ENCODE data around the gene HAUS3. TPM values are rescaled to one million over a fixed set of nuclear protein-coding genes. Genes with fewer than 3 reads are reported as not detected.

The HAUS3 gene
- total and polyA plus RNA-seq, 2 experiments from 2014 or later: 21.4 to 36.0 TPM

DNA sequence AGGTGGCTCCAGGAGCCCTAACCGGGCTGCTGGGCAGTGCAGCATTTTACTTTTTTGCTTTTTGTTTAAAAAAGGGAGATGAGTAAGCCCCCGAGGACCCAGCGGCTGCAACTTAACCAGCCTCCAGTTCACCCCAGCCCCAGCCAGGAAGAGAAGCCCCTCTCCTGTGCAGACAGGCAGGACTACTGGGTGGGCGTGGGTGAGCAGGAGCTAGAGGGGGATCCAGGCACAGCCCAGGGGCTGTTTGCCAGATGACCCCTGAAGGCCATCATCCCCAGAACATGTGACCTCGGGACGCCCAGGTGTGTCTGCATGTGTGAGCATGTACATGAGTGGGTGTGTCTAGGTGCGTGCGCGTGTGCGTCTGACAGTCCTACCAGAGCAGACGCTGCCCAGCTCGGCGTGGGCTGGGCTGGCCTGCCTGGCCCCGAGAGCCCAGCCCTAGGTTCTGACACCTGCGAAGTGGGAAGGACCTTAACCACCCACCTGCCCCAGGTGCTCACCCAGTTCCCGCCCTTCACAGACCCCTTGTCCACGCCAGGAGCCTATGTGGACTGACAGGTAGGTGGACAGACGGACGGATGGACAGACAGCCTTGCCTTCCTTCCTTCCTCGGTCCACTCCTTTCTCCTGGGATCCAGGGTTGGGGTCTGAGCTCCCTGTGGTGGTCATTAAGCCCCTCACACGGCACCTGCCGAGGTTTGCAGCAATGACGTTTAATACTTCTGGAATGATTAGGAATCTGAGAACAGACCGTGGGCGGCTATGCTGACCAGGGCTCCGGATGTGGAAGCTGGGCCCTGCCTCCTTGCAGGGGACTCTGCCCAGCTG, 7.8 kb upstream of the HAUS3 start:
- no peak overlapping the region for H3K4me3 ChIP-seq
- H3K79me2 ChIP-seq (replicated peaks; ENCODE audit: insufficient read depth): no peaks in the 10 kb centered on the region
- H3K27me3 ChIP-seq (ENCODE audit: insufficient read depth): no peaks in the 10 kb centered on the region
- peaks cover 5% of the 10 kb centered on the region; the same call in 1 of the 2 replicates for H3K4me1 ChIP-seq (ENCODE audit: insufficient read depth)
- DNase-seq (ENCODE audit: low spot score) (no peak), ATAC-seq (no peak)
- no peaks in the 10 kb centered on the region for H3K9me2 ChIP-seq (ENCODE audit: insufficient read depth)
- Mint-ChIP-seq H3K27ac (no peak overlapping the region), H3K4me1 (peaks cover 12% of the 10 kb centered on the region), H3K4me3 (no peak overlapping the region), H3K36me3 (ENCODE audit: low read depth) (peaks cover 9% of the 10 kb centered on the region), H3K27me3 (ENCODE audit: insufficient read depth, low read depth, poor library complexity) (peaks cover 5% of the 10 kb centered on the region), H3K9me3 (peaks cover 9% of the 10 kb centered on the region)
- no peak overlapping the region for H3K27ac ChIP-seq (ENCODE audit: low read depth)
- no peaks in the 10 kb centered on the region for H3F3A ChIP-seq (replicated peaks; ENCODE audit: low read depth)
- H2AFZ ChIP-seq: no peak overlapping the region
- no peaks in the 10 kb centered on the region for H3K36me3 ChIP-seq (ENCODE audit: insufficient read depth)
- H4K20me1 ChIP-seq (replicated peaks; ENCODE audit: insufficient read depth): no peaks in the 10 kb centered on the region
- no peak overlapping the region for H3K4me2 ChIP-seq
- TF ChIP-seq ZNF114 (CRISPR knock-in tag; IDR thresholded peaks at IDR 0.05) (no peak), ZNF331 (CRISPR knock-in tag; IDR thresholded peaks at IDR 0.05; ENCODE audit: low read depth) (no peak), JUNB (IDR thresholded peaks at IDR 0.05; ENCODE audit: unreplicated experiment) (no peak), NANOG (IDR thresholded peaks at IDR 0.05; ENCODE audit: borderline replicate concordance) (no peak), CREB1 (CRISPR knock-in tag; IDR thresholded peaks at IDR 0.05; ENCODE audit: low read depth) (no peak), EZH2 (IDR thresholded peaks at IDR 0.05; ENCODE audit: low read depth, unreplicated experiment) (no peak), EZH2phosphoT487 (IDR thresholded peaks at IDR 0.05; ENCODE audit: unreplicated experiment) (no peak), ETS1 (IDR thresholded peaks at IDR 0.05) (no peak), STAT1 (IDR thresholded peaks at IDR 0.05; ENCODE audit: unreplicated experiment) (no peak)

DNA sequence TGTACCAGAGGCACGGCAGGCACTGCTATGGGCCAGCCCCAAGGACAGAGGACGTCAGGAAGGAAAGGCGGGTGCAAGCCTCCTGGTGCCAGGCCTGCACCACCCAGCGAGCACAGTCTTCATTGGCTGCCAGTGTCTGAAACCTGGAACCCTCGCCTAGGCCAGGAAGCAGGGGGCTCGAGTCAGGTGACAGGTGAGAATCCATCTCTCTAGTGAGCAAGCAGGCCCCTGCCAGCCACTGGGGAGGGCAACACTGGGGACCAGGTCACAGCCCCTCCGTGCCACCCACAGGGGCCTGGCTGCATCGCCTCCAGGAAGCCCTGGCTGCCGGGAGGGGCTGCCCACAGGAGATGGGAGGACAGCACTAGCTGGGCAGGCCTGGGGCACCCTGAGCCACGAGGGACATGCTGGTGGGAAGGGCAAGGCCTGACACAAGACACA, 6.9 kb upstream of the HAUS3 start:
- no peaks in the 10 kb centered on the region for H3K9me2 ChIP-seq (ENCODE audit: insufficient read depth)
- H3K36me3 ChIP-seq (ENCODE audit: insufficient read depth): no peaks in the 10 kb centered on the region; the same call in 1 of the 2 replicates
- no peaks in the 10 kb centered on the region for H3F3A ChIP-seq (replicated peaks; ENCODE audit: low read depth)
- no peaks in the 10 kb centered on the region for H4K20me1 ChIP-seq (replicated peaks; ENCODE audit: insufficient read depth)
- H3K4me1 ChIP-seq (ENCODE audit: insufficient read depth): no peaks in the 10 kb centered on the region; the same call in 1 of the 2 replicates
- peaks cover 3% of the 10 kb centered on the region; the same call in 2 of the 3 replicates for H3K4me1 Mint-ChIP-seq
- no peak overlapping the region for H3K27ac ChIP-seq (ENCODE audit: low read depth)
- H3K27me3 Mint-ChIP-seq (ENCODE audit: insufficient read depth, low read depth, poor library complexity): peaks cover 6% of the 10 kb centered on the region
- no peak overlapping the region for H3K4me3 Mint-ChIP-seq
- H3K9me3 Mint-ChIP-seq: peaks cover 18% of the 10 kb centered on the region
- H3K36me3 Mint-ChIP-seq (ENCODE audit: low read depth): peaks cover 11% of the 10 kb centered on the region
- H3K27me3 ChIP-seq (ENCODE audit: insufficient read depth): no peaks in the 10 kb centered on the region
- no peak overlapping the region for H3K27ac Mint-ChIP-seq
- no peak overlapping the region for H3K4me2 ChIP-seq
- no peak overlapping the region for H3K4me3 ChIP-seq
- DNase-seq (ENCODE audit: low spot score) (no peak), ATAC-seq (no peak)
- no peaks in the 10 kb centered on the region for H3K79me2 ChIP-seq (replicated peaks; ENCODE audit: insufficient read depth)
- H2AFZ ChIP-seq: no peak overlapping the region
- no peak for TF ChIP-seq ETS1 (IDR thresholded peaks at IDR 0.05)
- no peak for TF ChIP-seq JUNB (IDR thresholded peaks at IDR 0.05; ENCODE audit: unreplicated experiment)
- TF ChIP-seq EZH2phosphoT487 (IDR thresholded peaks at IDR 0.05; ENCODE audit: unreplicated experiment): no peak
- TF ChIP-seq ZNF114 (CRISPR knock-in tag; IDR thresholded peaks at IDR 0.05): no peak
- TF ChIP-seq, protein P1, sequence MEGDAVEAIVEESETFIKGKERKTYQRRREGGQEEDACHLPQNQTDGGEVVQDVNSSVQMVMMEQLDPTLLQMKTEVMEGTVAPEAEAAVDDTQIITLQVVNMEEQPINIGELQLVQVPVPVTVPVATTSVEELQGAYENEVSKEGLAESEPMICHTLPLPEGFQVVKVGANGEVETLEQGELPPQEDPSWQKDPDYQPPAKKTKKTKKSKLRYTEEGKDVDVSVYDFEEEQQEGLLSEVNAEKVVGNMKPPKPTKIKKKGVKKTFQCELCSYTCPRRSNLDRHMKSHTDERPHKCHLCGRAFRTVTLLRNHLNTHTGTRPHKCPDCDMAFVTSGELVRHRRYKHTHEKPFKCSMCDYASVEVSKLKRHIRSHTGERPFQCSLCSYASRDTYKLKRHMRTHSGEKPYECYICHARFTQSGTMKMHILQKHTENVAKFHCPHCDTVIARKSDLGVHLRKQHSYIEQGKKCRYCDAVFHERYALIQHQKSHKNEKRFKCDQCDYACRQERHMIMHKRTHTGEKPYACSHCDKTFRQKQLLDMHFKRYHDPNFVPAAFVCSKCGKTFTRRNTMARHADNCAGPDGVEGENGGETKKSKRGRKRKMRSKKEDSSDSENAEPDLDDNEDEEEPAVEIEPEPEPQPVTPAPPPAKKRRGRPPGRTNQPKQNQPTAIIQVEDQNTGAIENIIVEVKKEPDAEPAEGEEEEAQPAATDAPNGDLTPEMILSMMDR (conservative IDR thresholded peaks at IDR 0.05; ENCODE audit: low read depth in 2 of 2): no peak
- no peak for TF ChIP-seq REST (IDR thresholded peaks at IDR 0.05; ENCODE audit: unreplicated experiment)
- no peak for TF ChIP-seq ZNF331 (CRISPR knock-in tag; IDR thresholded peaks at IDR 0.05; ENCODE audit: low read depth)
- no peak for TF ChIP-seq NANOG (IDR thresholded peaks at IDR 0.05; ENCODE audit: borderline replicate concordance)
- no peak for TF ChIP-seq STAT1 (IDR thresholded peaks at IDR 0.05; ENCODE audit: unreplicated experiment)
